Myocyte (in vitro differentiated cells): ENCODE results near the gene CASZ1. TPM values are rescaled to one million over a fixed set of nuclear protein-coding genes. Genes with fewer than 3 reads are reported as not detected.

Source experiments
- DNase-seq: peaks from one replicate; pipeline ENCODE4 v3.0.0-alpha.2; 2012; ENCODE audit warnings: low read depth
- total RNA-seq: library from RNA; depleted of rRNA; stranded (reverse); fragments of >200 nt; gene quantifications from 2 replicates; pipeline ENCODE4 v1.2.3, GENCODE V29; 2014

Gene CASZ1
- total RNA-seq, 1 donor from 2014 or later = 11.6 TPM

DNA sequence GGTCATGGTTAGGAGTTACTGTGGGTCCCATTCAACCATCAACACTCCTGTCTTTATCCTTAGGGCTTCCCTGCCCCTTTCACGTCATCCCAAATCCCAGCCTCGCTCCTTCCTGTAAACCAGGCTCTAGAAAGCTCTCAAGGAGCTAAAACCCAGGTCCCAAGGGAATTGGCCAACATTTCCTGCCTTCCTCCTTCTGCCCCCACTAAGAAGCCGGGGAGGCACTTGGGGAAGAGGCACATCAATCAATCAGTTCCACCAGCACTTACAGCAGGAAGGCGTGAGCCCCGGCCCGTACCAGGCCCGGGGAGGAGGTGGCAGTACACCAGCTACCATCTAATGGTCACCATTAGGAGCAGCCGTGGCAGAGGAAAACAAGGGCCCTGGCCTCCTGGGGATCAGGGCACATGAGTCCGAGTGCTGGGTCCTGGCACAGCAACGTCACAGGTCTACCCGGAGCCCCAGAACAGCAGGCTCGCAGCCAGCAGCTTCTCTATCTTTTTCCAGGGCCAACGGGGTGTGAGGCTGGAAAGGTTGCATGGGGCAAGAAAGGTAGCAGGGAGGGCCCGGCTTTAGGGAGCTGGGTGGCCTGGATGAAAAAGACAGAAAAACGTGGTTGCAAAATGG, 108.6 kb downstream of the CASZ1 start:
- DNase-seq = no peak

DNA sequence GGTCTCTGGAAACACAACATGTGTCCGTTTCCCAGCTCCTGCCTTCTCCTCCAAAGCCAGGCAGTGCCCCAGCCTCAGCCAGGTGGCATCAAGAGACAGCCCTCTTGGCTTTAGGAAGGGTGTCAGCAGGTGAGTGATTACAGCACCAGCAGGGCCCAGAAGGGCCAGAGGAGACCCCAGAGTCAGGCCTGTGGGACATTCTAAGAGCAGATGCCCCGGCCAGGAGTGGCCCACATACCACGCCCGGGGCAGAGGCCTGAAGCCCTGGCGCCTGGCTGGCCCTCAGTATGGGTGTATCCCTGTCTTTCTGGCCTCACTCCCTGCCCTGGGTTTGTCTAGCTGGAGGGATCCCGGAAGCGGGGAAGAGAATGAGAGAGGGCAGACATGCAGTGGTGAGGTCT, 109.2 kb downstream of the CASZ1 start:
- DNase-seq = peak; percentile 81

DNA sequence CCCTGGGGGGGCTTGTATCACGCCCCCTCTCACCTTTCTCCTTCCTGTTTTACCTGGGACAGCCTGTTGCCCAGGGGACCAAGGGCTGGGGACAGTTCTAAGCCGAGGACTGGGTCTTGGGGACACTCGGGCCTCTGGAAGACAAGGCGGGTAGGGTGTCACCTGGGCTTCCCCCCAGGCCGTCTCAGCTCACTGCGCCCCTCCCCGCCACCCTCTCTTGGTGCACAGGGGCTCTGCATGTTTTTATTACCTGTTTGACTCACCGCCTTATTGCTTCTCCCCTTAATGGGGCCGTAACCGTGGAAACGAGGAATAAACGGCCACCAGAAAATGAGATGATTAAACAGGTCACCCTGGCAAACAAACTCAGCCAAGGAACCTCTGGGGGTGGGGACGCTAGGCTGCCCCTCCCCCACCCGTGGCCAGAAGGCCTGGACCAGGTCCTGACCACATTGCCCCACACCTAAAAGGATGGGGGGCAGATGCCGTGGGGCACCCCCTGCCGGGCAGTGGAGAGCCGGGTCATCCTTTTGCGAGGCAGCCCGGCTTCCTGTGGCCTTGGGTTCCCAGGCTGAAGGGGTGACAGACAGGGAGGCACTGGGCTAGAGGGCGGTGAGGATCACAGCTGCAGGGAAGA, 109.9 kb downstream of the CASZ1 start:
- DNase-seq = peak; percentile 67

DNA sequence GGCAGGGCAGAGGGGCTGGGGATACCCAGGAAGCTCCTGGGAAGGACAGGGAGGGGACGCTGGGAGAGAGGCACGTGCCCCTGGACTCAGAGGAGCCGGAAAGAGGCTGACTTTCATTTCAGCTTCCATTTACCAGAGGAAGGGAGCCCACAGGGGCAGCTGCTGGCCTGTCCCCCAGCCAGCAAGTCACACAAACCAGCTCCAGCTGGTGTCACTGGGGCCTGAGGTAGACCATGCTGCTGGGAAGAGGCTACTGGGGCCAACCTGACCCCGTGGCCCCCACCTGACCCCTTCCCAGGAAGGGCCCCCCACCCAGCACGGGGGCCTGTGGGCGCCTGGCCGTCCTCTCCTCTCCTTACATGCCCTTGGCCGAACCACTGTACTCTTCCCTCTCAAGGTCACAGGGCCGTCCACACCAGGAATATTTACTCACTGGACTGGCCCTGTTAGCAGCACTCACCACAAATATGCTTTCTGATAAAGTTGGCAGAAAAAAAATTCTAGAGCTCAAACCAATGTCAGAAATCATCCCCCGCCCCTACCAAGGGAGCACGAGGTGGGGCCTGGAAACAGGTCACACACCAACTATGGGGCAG, 110.5 kb downstream of the CASZ1 start:
- peak; percentile 93 for DNase-seq

DNA sequence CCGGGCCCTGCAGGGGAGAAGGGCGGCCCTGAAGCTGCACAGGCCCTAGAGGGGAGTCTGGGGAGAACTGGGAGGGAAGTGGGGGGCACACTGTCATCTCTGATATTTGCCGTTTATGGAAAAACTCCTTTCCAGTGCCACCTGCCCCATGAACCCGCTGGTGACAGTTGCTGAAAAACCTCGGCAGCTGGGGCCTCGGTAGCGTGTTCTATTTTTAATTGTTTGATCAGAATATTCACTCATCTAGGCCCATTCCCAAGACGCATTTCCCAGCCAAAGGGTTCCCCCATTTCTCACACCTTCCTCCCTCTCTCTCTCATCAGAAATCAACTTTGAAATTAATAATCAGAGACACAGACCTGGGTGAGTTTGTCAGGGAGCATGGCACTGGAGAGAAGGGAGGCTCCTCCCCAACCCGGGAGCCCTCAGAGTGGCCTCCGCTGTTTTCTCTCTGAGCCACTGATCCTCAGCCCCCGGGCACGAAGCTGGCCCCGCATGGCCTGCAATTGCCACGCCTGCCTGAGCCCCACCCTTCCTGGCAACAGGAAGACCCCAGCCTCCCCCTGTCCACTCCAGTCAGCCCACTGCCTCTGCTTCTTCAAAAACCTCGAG, 111.1 kb downstream of the CASZ1 start:
- peak; percentile 84 for DNase-seq

DNA sequence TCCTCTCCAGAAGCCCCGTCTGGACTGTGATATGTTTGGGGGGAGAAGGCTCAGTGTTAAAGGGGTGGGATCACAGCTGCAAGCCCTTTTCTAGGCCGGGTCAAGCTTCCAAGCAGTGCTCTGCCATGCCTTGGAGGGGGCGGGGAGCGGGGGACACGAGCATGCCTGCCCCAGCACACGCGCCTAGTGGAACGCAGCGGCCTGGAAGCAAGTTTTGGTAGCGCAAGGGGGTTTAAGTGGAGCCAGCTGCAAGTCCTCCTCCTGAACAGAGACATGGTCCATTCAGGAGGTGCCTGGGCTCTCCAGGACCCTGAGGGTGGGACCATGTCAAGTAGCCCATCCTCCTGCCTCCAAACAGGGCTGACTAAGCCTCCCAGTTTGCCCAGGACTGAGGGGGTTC, 112.2 kb downstream of the CASZ1 start:
- DNase-seq = no peak

DNA sequence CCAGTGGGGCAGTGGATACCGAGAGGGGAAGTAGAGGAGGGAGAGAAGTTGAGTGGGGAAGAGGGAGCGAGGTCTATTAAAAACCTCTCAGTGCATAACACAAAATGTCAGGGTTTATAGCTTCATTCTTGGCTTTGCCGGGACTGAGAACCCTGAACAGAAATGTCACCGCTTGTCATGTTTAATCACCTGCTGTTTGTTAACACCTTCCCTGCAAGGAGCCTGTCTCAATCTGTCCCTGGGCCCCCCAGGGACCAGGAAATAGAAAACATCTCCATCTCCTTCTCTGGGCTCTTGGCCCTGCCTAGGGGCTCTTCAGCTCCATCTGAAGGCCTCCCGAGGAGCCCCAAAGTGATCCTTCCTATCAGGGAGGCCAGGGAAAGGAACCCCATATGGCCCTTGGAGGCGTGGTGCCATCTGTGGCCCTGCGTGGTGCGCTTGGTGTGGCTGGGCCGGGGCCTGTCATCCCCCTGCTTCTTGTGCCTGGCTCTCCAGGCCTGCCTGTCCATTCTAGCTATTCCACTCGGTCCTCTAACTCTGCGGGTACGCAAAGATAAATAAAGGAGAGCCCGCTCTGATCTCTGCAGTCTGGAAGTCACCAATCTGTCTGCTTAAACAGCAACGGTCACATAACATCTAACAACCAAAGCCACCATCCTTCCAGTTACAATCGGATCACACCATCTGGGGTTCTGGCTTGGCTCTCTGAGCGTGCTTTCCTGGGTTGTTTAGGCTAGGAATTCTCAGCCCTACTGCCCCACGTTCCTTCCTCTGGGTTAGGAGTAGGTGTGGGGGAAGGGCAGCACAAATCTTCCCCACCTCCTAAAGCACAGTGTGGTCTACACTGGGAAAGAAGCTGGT, 113.8 kb downstream of the CASZ1 start:
- DNase-seq = peak; percentile 24

DNA sequence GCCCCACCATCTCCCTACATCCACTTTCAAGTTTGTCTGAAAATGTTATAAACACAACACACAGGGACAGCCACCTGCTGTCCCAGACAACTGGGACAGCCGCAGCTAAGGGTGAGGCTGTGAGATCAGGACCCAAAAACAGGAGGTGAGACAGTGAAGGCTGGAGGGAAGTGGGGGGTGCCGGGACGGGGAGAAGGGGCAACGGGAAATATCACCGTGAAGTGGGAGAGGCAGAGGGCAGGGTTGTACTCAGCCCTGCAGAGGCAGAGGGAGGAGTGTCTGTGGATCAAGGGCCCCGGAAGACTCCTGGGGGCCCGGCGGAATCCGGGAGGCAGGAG, 114.4 kb downstream of the CASZ1 start:
- DNase-seq = peak; percentile 92

DNA sequence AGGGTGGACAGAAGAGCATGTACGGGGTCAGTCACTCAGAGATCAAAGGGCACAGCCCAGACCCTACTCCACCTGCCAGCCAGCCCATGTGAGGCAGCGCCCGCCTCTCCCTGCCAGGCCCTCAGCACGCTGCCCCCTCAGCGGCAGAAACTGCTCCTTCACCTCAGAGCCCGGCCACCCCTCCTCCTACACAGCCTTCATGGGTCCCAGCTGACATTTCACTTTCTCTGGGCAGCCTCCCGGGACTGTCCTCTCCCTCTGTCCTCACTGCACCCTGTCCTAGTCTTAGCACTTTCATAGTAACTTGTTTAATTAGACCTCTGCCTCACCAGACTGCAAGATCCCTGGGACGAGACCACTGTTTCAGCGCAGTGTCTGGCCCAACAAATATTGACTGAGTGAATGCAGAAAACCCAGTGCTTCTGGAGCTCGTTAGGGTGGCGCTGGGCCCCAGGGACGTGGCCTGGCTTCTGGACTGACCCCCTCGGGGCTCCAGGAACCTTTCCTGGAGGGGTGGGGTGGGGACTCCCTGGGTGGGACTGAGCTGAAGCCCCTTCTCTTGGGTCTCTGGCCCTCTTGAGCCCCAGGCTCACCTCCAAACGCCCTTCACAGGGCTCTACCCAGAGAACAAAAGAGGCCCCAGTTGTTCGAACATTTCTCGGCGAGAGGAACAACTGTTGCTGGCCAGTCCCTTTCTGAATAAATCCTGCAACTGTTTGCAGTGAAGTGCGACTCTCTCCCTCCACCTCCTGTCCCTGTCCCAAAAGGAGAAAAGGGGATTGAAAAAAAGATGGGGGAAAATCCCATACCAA, 114.9 kb downstream of the CASZ1 start:
- peak; percentile 47 for DNase-seq

DNA sequence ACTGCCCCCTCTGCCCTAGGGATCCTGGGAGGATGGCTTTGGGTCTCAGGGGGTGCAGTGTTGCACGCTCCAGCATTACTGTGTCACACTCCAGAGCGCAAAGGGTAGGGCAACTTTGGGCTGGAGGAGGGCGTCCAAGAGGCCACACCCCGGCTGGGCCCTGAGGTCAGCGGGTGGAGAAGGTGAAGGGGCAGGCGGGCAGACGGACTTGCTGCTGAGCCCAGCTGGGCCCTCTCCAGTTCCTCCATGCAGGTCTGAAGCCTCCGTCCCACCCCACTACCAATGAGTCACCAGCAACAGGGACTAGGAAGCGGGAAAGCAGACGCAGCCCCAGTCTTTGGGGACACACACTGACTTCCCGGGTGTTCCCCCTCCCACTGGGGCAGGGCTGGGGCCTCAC, 116.0 kb downstream of the CASZ1 start:
- DNase-seq = peak; percentile 18

DNA sequence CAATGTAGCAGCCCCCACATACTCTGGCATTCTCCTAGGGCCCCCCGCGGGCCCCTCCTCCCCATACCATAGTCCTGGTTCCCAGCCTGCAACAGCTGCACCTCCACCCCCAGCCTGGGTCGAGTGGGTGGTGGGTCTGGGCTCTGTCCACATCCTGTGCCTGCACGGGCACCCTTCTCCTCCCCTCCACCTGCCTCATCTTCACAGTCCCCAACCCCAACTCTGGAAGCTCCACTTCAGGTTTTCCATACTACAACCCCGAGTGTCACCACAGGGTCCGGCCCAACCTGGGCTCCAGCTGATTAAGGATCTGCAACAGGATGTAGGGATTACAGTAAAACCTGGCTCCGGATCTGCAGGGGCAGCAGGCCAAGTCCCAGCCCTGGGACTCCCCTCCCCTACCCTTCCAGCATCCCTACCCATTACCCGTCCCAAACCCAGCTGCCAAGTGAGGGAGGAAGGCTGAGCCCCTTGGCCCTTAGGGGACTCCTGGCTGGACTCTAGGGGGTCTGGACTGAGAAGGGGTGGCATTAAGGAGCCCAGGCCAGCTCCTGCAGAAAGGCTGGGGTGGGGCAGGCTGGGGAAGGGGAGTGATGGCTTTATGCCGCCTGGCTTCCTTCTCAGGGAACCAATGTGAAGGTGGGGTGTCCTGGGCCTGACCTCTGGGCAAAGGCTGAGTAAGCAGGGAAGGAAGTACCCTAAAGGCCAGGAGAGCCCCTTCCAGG, 116.8 kb downstream of the CASZ1 start:
- DNase-seq = peak; percentile 94

DNA sequence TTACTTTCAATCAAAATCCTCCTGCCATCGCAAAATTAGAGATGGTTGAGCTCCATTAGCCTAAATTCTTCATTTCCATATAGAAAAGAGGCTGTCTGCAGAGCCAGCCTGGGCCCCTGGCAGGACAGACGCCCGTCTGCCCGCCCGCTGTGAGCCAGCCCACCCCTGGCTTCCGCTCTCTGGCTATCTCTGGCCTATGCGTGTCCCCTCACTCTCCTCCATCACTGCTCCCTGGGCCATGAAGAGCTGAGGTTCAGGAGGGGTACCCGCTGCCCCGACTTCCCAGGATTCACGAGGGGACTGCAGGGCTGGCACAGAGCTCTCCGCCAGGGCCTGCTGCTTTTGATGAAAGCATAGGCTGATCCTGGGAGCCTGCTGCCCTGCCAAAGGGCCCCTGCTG, 117.6 kb downstream of the CASZ1 start:
- DNase-seq = no peak

DNA sequence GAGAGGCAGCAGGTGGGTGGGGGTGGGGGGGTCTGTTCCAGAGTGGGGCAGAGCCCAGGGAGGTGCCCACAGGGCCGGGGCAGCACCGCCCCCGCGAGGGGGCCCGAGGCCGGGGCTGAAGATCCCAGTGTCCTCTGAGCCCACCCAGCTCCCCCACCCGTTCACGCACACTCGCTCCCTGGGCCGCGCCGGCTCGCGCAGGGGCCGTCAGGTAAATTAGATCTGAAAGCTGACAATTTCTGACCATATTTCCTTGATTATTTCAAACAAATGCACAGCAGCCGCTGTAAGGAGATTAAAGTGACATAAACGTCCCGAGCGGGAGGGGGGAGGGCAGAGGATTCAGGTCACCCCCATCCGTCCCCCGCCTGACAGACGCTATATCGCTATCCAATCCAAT, 118.0 kb downstream of the CASZ1 start:
- no peak for DNase-seq

DNA sequence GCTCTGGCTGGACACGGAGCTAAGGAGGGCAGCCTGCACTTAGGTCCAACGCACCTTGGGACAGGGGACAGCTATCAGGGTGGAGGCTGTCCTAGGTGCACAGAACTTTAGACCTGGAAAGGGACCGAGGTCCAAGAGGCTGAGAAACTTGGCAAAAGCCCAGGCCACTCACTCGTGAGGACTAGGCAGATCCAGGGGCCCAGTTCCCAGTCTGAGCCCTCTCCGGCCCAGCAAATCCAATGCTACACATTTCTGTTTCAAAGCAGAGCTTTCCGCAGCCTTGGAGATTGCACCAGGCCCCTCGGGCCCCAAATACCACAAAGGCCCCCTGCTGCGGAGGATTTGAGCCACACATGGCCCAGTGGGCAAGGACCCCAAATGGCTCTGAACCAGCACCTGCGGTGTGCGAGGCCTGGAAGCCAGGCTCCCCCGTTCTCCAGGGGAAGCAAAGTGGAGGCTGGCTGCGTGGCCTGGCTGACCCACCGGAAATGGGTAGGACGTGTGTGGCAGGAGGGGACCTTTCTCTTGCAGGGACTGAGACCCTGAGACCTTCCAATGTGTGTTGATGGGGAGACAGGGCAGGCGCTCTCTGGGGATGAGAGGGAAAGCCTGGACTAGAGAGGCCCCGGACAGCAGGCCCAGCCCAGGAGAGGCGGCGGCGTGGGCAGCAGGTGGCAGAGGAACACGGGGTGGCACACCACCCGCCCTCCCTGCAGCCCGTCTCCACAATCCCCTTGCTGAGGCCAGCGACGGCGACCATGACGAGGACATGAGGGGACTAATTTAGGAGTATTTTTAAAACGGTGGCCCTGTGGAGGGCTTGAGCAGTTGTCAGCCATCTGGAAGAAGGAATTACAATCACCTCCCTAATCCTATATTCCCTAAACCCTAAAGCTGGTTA, 118.7 kb downstream of the CASZ1 start:
- peak; percentile 33 for DNase-seq

DNA sequence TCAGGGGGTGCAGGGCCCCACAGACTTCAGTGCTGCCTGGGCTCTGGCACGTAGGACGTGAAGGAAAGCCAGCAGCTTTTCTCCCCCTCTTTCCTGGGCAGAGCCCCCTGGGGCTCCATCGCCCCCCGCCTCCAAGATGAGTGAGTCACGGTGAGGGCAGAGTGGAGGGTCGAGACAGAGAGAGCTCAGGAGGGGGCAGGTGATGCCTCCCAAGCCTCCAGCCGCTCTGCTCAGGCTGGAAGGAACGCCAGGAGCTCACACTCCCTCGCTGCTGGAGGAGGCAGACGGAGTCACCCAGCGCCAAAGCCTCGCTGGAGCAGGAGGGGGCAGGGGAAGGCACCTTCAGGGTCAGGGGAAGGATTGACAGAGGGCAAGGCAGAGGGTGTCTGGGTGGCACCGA, 119.5 kb downstream of the CASZ1 start:
- DNase-seq = no peak

DNA sequence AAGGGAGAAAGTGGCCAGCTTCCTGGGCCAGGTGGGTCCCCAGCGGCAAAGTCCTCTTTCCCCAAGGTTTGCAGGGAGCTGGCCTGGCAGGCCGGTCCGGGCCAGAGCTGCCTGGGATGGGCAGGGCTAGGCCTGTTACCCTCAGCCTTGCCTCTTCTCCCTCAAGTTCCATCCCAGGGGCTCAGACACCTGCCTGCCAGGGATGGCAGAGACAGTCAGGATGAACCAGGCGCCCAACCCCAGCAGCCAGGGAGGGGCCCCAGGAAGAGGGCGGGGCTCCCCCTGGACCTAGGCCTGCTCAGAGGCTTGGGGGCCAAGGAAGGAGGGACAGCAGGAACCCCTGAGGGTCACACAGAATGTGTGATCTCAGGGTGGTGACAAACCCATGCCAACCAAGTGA, 120.6 kb downstream of the CASZ1 start:
- DNase-seq = no peak

DNA sequence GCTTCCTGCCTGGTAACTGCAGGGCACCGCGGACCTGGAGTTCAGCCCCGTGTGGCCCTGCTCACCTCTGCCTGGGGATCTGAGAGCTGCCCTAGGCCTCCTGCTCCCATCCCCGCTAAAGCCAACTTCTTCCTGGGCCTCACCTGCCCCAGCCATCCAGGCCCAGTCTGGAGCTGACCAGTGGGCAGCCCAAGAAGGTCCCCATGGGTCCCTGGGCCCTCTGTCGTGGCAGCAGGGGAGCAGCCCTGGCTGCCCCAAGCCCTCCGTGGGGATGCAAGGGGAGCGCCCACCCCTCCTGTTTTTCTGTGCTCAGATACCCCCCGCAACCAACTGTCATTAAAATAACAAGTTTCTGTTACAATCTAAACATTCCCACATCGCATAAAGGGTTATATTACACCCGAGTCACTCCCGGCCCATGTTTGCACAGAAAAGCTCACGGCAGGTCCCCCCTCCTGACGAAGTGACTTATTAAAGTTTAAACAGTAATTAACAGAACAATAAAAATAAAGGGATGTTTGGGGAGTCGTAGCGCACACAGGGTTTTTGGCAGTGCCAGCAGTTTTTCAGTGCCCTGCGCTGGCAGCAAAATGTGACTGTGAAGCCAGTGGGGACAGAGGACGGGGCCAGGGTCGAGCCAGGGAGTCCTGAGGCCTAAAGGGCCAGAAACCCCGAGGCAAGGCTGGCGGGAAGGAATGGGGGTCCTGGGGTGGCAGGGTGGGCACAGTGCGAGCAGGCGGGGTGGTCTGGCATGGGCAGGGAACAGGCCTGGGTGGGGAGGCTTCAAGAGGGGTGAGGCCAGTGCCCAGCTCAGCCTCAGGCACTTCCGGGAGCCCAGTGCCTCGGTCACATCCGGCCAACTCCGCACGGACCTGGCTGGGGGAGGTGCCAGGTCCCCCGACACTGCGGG, 121.5 kb downstream of the CASZ1 start:
- DNase-seq = no peak

DNA sequence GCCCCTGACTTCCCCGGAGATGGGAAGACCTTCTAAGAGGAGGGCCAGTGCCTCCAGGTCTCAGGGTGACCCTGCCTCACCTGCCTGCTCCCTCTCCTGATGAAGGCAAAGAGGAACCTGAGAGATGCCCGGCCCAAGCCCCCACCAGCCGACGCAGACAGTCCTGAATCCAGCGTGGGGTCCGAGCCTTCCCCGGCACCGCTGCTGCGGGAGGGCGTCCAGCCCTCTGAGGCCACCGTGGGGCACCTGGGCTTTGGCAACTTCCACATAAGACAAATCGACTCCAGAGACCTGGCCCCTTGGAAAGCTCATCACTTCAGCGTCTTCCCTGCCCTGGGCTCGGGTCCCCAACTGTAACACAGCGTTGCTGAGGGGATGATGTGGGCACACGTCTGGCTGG, 122.2 kb downstream of the CASZ1 start:
- DNase-seq = no peak
